Left ventricle myocardium inferior (tissue), 1 donor: ENCODE results near the gene KCNQ1. TPM values are rescaled to one million over a fixed set of nuclear protein-coding genes. Genes with fewer than 3 reads are reported as not detected.

Experiments
- DNase-seq: peaks from one replicate; pipeline ENCODE4 v3.0.0-alpha.2; 2020
- H3K27ac ChIP-seq: fragments of 200-600 bp; replicated peaks from 2 replicates; pipeline ENCODE4 v1.8.0; 2021
- H3K27me3 ChIP-seq: fragments of 200-600 bp; 2 replicates; pipeline ENCODE4 v1.8.0; 2021; ENCODE audit warnings: low read depth
- H3K36me3 ChIP-seq: fragments of 200-600 bp; 2 replicates; pipeline ENCODE4 v1.8.0; 2021
- H3K4me1 ChIP-seq: fragments of 200-600 bp; 2 replicates; pipeline ENCODE4 v1.8.0; 2021
- H3K4me3 ChIP-seq: fragments of 200-600 bp; 2 replicates; pipeline ENCODE4 v1.8.0; 2021; ENCODE audit warnings: mild to moderate bottlenecking, moderate library complexity
- H3K9me3 ChIP-seq: fragments of 200-600 bp; replicated peaks from 2 replicates; pipeline ENCODE4 v1.8.0; 2021
- CTCF ChIP-seq: fragments of 200-600 bp; IDR thresholded peaks from 2 replicates; pipeline ENCODE4 v1.8.0; 2021; ENCODE audit warnings: antibody characterized with exemption, mild to moderate bottlenecking, borderline replicate concordance
- intact Hi-C: fragments of 100-400 bp; cut with micrococcal nuclease; formaldehyde crosslinking; loops from one replicate; pipeline ENCODE4 v1.11.0; 2022
- total RNA-seq: library from RNA; stranded (reverse); fragmentation: NEBNext Ultra II Directional; extraction: Animal tissue kit (Norgen Biotek cat#: 25700); gene quantifications from one replicate; pipeline ENCODE4 v1.2.1, GENCODE V29; 2021
- donor health status: DM: no; HTN: yes; CAD: no; lungs with severe emphysema.

Gene KCNQ1
- total RNA-seq, 1 donor from 2014 or later = 41.8 TPM

DNA sequence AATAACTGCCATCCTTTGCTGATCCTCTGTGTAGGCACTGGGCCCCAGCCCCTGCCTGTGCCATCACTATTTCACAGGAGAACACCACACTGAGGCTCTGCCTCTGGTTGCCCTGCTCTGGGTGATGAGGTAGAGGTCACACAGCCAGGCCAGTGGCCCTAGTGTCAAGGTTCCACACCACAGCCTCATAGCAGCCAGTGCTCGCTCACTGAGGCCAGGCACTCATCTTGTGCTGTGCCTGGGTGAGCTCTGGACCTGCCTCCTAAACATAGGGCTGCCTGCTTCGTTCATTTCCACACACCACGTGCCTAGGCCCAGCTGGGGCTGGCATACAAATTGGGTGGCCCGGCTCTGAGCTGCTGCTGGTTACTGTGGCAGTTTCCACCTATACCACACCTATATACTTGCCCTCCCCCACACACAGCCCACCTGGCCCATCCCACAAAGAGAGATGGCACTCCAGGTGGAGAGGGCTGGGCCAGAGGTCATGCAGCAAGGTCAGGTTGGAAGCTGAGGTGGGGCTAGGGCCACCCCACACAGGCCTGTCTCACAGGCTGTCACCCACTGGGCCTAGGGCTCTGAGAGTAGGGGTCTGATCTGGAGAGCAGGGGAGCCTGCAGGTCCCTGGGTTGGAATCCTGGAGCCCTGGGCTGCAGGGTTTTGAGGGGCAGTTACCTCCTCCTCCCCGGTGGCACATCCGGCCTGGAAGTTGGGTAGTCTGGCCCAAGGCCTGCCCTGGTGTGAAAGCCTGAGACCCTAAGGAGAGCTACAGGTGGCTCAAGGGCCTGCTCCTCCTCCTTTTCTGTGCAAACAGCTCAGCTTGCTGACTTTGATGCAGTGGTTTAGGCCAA is 243.8 kb downstream of the KCNQ1 start:
- Histone ChIP-seq H3K9me3 (no peaks in the 10 kb centered on the region), H3K27ac (no peak overlapping the region), H3K36me3 (peaks cover 8% of the 10 kb centered on the region), H3K27me3 (no peaks in the 10 kb centered on the region), H3K4me1 (peaks cover 71% of the 10 kb centered on the region), H3K4me3 (no peak overlapping the region)
- DNase-seq = no peak
- intact Hi-C loops = no loop called here
- no peak for TF ChIP-seq CTCF

DNA sequence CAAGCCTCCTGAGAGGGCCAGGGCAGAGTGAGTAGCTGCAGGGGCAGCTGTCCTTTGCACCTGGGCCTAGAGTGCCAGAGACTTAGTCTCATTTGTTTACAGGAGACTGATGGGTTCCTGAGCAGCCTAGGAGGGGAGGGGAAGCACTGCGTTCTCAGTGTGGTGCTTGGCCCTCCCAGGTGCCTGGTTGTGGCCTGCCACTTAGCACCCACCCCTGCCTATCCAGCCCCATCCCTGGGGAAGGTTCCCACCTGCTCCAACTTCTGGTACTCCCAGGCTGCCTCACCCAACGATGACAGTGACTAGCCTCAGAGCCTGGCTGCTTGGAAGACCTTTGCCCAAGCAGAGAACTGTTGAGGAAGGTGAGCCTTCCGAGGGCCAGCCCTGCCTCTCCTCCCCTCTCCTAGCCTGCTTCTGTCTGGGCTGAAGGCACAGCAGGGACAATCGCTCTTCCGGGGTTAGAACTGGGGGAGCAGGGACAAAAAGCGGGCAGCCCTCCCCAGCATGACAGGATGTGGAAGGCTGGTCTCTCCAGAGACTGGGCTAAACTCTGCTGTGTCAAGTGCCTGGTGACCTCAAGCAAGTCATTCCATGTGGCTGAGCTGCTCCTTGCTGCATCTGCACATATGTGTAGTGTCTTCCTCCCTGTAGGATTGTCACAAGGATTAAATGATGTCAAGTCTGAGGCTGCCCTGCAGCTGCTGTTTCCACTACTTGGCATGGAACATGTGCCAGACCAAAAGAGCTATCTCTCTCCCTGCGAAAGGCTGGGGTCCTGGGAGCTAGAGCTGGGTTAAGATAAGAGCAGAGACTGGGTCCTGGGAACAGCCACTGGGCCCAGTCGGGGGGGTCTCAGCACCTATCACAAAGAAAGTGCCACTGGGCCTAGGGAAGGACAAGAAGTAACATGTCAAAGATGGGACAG is 245.1 kb downstream of the KCNQ1 start:
- Histone ChIP-seq H3K4me1 (peaks cover 84% of the 10 kb centered on the region), H3K36me3 (no peaks in the 10 kb centered on the region), H3K4me3 (no peak overlapping the region), H3K27me3 (no peaks in the 10 kb centered on the region), H3K27ac (no peak overlapping the region), H3K9me3 (no peaks in the 10 kb centered on the region)
- intact Hi-C loops = no loop called here
- no peak for TF ChIP-seq CTCF
- DNase-seq = no peak

DNA sequence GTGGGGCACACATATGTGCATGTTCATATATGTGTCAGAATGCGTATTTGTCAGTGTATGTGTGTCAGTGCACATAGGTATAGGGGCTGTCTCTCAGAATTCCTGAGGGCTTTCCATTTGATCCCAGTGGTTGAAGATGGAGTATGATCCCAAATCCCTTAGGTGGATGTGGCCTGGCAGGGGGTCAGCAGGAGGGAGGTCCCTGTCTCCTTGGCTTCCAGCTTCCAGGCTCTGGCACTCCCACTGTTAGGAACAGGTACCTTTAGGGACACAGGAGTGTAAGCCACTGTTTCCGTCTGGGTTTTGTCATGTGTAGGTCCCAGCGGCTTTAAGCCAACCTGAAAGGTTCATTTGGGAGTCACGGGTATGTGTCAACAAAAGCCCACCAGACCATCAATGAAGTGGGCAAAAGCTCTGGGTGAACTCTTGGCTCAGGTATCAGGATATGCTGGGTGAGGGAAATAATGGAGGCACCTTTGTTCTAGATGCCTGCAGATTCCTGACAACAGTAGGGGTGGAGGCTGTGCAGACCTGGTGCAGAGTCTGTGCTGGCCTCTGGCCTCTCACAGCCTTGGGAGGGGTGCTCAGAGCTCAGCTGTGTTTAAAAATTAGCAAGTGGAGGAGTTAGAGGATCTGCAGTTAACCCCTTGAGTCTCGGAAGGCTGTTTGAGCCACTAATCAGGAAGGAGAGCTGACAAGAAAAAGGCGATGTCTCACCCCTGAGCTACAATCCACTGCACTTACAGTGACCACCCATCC is 246.0 kb downstream of the KCNQ1 start:
- no peaks in the 10 kb centered on the region for H3K9me3 ChIP-seq
- no peak for TF ChIP-seq CTCF
- DNase-seq = no peak
- H3K4me3 ChIP-seq = no peak overlapping the region
- intact Hi-C loops = no loop called here
- H3K27me3 ChIP-seq = no peaks in the 10 kb centered on the region
- H3K4me1 ChIP-seq = peaks cover 92% of the 10 kb centered on the region
- H3K27ac ChIP-seq = no peak overlapping the region
- H3K36me3 ChIP-seq = no peaks in the 10 kb centered on the region

DNA sequence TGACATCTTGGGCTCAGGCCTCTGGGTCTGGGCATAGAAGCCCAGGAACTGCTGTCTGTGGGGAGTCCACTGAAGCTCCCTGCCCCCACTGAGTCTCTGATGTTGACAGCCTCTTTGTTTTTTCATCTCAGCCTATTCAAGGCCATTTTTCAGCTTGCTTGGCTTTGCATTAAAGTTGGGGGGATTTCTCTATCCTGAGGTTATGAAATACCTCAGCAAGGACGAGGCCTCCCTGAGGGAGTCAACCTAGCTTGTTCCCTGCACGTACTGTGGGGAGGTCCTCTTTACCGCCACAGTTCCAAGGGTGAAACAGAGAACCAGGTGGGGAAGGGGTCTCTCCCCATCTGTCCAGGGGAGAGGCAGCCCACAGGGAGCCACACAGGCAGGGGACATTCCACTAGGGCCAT is 246.6 kb downstream of the KCNQ1 start:
- intact Hi-C loops = no loop called here
- Histone ChIP-seq H3K27ac (no peak overlapping the region), H3K9me3 (no peaks in the 10 kb centered on the region), H3K4me3 (no peak overlapping the region), H3K36me3 (no peaks in the 10 kb centered on the region), H3K27me3 (no peaks in the 10 kb centered on the region), H3K4me1 (peaks cover 98% of the 10 kb centered on the region)
- no peak for TF ChIP-seq CTCF
- DNase-seq = no peak
